IPS DF 4.7 (cell line): ENCODE data around the gene TBX21.

ENCODE experiments used
- DNase-seq: peaks from one replicate; pipeline ENCODE4 v3.0.0-alpha.2; 2013; ENCODE audit warnings: low spot score; ENCODE audit errors: extremely low read depth

Gene TBX21

DNA sequence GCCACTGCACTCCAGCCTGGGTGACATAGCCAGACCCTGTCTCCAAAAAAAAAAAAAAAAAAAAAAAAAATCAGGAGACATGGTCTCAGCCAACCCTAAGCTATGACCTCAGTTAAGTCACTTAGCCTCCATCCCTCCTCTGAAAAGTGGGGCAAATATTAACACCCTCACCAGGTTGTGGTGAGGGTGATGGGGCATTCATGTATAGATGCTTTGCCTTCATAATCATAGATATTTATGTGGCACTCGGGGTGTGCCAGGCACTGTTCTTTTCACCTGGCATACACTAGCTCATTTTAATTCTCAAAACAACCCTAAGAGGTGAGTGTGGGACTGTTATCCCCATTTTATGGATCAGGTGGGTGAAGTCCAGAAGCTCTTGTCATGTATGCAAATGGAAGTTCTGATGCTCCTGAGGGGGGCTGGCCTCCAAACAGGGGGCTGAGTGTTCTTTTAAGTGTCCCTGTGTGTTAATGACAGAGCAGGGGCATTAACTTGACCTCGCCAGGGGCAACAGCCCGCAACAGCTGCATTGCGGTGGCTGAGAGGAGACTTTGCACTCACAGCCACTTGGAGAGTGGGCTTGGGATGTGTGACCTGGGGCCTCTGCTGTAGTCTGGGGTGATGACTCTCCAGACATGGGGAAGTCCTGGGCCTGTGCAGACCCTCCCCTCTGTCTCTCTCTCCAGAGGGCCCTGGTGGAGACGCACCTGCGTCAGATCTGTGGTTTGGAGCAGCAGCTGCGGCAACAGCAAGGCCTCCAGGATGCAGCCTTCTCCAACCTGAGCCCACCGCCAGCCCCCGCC, 34.9 kb upstream of the TBX21 start:
- no peak for DNase-seq

DNA sequence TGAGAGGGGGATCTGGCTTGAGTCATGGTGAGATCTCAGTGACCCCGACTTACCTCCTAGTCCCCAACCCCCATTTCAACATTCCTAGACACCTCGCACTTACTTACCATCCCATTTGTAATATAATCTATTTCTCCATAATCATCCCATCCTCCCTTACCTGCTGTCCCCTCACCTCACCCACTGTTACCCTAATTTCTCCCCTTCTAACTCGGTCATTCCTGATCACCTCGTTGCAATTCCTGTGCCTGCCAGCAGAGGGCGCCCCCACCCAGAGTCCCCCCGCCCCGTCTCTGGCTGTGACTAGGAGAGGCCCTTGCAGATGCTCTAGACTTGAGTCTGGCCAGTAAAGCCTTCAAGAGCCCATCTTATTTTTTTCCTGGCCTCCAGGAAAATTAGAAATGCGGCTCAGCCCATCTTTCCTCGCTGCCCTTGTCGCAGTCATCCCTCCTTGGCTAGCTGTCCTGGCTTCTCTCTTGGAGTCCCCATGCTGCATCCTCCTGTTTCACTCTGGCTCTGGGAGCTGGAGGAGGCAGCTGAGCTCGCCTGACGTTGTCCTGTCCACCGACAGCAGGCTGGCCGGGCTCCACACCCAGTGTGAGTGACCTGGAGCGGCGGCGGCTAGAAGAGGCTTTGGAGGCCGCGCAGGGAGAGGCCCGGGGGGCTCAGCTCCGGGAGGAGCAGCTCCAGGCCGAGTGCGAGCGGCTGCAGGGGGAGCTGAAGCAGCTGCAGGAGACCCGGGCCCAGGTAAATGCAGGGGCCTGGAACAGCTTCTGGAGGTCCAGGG, 34.1 kb upstream of the TBX21 start:
- DNase-seq, result no peak

DNA sequence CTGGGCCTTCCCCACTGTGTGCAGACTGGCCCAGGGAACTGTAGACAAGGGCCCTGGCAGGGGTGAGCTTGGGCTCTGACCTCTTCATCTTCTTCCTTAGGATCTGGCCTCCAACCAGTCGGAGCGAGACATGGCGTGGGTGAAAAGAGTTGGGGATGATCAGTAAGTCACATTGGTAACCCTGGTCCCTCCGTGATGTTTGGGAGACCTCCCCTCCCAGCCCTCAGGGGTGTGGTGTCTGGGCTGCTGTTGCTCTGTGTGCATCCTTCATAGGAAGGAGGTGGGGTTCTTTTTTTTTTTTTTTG, 33.5 kb upstream of the TBX21 start:
- no peak for DNase-seq

DNA sequence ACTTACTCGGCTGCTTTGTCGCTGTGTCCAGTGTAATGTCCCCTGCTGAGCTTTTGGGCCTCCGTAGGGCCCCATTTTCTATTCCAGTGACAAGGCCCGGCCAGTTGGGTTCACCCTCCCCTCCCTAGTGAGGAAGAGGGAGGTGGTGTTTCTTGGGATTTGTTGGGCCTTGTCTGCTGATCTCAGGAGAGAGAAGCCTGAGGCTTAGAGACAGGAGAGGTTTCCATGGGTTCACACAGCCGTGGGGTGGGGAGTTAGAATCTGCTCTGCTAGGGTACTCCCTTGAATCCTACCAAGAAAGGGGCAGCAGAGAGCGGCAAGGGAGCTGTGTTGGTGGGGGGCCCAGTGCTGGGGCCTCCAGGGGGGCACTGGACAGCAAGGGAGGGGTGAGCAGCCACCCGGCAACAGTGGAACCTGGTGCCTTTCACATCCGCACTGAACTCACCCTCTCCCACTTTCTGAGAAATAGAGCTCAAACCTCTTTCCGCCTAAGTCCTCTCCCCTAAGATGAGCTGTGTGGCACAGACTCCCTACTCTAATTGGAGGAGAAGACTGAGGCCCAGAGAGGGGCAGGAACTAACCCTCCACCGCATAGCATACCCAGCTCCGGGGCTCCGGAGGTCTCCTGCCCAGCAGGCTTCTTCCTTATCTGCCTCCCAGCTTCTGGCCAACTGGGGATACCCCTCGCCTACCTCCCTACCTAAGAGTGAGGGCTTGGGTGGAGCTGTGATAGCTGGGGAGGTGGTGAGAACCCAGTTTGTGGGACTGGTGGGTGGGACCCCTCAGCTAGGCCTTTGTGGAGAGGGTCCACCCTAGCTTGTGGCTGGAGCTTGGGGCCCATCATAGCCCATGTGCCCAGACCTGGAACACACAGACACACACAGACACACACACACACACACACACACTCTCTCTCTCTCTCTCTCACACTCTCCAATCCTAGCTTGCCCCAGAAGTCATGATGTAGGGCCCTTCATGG, 32.3 kb upstream of the TBX21 start:
- no peak for DNase-seq

DNA sequence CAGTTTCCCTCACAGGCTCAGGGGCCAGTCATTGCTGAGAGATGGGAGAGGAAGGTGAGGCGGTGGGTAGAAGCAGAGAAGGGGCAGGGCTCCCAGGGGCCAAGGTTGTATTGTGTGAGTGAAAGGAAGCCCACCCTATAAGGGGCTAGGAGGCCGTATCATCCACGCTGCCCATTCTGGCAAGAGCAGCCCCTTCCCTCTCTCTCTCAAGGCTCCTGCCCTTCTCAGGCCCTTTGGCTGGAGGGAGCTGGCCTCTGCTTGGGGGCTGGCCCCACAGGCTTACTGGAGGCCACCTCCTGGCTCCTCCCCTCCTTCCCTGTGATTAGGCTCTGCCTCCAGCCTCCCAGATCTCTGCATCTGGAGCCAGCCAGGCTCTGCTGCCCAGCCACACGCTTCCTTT, 31.4 kb upstream of the TBX21 start:
- no peak for DNase-seq

DNA sequence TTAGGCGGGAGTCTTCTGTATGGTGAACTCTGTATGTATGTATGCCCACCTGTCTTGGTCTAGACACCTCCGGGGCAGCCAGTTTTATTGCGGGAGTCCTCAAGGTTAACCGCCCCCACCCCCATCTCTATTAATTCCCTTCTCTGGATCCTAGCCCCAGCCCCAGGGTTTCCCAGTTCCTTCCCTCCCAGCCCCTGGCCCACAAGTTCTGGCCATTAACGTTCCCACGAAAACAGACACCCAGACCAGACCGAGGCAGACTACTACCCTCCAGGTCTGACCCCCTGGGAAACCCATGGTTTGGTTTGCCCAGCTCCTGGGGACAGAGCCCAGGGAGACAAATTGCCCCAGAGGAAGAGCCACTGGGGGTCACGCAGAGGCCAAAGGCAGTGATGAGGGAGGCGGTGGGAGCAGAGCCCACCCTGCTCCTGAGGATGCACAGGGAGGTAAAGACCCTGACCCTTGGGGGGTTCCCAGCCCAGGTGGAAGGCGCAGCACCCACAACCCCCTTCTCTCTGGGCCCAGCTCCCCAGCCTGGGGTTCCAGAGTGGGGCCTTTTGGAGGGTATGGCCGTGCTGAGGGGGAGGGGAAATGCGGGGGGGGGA, 30.5 kb upstream of the TBX21 start:
- DNase-seq, result no peak

DNA sequence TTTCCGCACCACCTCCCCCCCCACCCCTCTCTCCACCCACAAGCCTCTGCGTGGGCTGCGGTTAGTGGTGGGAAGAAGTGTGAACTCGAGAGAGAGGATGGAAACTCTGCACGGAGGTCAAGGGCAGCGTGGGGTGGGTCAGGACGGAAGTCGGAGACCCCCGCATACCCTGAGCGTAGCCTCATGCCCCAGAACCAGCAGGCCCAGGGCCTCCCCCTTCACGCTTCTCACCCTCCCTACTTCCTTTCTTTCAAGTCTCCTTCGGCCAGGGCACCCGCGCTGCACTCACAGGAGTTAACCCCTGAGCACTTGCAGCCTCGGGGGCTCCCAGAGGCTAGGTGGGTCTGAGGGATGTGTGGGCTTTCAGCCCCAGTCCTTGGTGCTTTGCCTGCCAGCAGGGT, 29.8 kb upstream of the TBX21 start:
- no peak for DNase-seq

DNA sequence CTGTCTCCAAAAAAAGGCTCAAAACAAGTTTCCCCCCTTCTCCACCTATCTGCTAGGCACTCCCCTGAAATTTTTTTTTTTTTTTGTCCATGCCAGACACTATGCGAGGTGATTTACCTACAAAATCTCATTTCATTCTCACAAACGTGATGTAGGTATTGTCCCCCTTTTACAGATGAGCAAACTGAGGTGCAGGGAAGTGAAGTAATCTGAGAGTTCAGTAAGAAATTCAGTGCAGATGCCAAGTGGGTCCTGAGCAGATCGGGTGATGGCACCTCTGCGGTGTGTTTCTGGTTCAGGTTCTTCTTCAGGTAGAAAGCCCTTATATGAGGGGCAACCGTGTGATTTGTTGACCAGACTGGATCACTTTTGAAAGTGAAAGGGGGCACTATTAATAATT, 29.4 kb upstream of the TBX21 start:
- DNase-seq, result no peak

DNA sequence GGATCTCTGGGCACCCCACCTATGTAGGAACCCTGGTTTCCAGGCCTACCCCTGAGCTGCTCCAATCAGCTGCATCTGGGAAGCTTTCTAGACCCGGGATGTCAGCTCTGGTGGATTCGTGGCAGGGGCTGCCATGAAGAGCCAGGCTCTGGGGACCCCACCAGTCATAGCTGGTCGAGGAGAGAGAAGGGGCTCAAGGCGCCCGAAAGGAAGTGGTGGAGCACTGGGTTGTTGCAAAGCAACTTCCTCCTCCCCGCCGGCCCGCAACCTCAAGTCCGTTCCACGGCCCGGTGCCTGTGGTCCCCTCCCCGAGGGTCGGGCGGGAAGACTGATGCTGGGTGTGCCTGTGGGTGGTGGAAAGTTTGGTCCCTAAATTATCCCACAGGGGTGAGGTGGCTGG, 28.9 kb upstream of the TBX21 start:
- no peak for DNase-seq

DNA sequence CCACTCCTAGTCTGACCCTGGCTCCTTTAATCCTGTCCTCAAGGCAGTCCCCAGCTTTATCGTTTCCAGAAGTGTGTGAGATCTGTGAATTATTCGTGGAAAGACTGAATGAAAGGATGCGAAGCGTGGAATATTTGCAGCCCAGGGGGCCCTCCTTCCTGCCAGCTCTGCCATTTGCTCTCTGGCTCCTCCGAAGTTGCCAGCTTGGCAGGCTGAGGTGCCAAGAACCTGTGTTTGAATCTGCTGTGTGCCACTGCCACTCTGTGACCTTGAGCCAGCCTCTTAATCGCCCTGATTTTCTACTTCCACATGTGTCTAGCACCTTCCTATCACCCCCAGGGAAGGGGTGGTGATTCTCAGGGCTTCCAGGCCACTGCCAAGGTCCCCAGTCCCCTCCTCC, 28.3 kb upstream of the TBX21 start:
- no peak for DNase-seq

DNA sequence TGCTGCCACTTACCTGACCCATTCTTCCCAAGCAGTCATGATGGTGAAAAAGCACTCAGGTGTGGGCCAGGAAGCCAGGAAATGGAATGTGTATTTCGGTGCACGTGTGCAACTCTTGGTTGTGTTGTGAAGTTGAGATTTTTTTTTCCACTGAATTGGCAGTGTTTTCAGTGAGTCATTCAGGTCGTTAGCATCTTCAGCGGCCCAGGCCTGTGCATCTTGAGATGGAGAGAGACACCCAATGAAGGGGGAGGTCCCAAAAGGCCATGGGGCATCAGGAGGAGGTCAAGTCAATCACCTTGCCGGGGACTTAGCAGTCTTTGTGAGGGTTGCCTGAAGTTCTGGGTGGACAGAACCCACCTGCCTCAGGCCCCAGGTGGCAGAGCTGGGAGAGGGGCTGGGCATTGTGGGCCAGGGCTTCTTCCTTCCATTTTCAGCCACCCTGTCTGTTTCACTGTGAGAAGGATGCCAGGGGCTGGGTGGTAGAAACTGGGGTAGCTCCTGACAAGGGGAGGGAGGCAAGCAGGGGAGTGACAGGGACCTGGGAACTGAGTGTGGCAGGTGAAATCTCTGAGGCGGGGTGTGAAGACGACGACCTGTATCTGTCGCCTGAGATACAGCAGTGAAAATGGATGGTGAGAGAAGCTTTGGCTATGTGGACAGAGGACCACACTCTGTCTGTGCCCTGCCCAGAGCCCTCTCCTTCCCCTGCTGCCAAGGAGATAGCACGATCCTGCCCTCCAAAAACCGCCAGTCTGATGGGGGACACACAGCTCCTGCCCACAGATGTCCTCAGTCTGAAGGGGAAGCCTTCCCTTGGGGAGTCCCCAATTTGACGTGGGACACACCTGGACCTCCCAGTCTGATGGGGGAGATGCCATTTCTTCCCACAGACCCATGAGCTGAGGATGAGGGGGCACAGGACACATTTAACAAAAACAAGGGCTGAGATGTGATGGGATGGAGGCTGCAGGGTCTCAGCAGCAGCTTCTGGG, 27.2 kb upstream of the TBX21 start:
- DNase-seq, result no peak

DNA sequence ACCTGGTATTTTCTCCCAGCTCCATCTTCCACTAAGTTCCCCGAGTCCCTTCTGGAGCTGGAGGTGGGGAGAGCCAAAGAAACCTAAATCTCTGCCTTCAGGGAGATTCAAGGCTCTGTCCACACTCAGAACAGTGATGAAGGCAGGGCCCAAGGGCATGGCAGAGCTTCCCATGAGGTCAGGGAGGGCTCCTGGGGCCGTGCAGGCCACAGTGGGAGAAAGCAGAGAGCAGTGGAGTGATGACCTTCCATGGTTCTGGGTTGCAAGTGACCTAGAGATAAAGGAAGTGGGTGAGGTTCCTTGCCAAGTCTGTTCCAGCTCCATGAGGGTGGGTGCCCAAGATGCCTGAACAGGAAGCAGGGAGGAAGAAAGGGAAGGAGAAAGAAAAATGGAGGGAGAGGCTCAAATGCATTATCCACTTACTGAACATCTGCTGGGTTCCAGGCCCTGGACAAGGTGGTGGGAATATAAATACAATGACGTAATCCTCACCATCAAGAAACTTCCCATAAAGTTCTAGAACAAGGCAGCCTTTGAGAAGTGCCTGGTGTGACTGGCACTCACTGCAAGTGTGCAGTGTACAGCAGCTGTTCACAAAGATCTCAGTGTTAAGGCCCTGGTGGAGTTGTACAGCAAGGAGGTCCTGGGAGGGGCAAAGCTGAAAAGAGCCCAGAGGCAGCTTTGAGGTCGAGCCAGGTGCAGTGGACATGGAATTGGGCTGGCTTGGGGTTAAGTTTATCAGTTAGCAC, 25.8 kb upstream of the TBX21 start:
- no peak for DNase-seq

DNA sequence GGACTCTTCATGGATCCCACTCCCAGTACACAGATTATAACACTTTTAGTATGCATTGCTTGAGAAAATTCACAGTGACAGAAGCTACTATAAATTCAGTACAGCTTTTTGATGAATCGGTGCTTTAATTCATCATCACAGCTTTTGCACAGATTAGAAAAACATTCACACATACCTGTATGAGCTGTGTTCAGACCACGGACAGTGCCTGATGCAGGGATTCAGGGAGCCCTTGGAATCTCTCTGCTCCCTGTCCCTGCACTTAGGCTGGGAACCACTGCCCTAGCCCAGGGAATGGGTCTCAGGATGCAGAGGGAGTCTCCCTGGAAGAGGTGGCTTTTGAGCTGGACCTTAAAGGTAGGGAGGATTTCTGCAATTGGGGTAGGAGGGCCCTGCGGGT, 25.2 kb upstream of the TBX21 start:
- DNase-seq, result no peak

DNA sequence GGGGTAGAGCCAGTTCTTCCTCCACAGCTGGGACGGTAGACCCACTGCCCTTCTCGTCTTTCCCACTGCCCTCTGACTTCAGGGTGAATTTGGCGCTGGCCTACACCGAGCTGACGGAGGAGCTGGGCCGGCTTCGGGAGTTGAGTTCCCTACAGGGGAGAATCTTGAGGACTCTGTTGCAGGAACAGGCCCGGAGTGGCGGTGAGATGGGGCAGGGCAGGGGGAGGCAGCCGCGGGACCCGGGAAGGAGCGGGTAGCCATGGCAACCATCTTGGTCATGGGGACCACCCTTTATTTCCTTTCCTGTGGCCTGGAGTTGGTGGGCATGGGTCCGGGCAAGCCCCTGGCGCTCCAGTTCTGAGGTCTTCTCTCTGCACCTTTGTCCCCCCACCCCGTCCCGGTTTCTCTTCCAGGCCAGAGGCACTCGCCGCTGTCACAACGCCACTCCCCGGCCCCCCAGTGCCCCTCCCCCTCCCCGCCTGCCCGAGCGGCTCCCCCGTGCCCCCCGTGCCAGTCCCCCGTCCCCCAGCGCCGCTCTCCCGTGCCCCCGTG, 24.6 kb upstream of the TBX21 start:
- no peak for DNase-seq

DNA sequence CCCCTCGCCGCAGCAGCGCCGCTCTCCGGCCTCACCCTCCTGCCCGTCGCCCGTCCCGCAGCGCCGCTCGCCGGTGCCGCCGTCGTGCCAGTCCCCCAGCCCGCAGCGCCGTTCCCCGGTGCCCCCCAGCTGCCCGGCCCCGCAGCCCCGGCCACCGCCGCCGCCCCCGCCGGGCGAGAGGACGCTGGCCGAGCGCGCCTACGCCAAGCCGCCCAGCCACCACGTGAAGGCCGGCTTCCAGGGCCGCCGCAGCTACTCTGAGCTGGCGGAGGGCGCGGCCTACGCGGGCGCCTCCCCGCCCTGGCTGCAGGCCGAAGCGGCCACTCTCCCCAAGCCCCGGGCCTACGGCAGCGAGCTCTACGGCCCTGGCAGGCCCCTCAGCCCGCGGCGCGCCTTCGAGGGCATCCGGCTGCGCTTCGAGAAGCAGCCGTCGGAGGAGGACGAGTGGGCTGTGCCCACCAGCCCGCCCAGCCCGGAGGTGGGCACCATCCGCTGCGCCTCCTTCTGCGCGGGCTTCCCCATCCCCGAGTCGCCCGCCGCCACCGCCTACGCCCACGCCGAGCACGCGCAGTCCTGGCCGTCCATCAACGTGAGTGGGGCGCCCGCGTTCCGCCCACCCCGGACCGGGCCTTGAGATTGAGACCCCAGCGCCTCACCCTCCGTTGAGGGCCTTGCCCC, 24.0 kb upstream of the TBX21 start:
- DNase-seq, result no peak

DNA sequence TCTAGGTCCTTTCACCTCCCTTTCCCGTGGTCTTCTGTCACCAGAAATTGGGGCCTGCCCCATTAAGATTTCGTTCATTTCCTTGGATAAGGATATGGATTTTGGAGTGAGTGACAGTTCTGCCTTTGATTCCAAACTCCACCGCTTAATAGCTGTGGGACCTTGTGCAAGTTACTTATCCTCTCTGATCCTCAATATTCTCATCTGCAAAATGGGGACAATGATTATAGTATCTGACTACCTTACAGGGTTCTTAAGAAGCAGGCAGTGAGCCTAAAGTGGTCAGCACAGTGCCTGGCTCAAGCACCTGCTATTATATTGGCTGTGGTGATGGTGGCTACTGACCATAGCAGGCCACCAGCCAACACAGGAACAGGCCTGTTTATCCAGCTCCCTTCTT, 23.4 kb upstream of the TBX21 start:
- DNase-seq, result no peak

DNA sequence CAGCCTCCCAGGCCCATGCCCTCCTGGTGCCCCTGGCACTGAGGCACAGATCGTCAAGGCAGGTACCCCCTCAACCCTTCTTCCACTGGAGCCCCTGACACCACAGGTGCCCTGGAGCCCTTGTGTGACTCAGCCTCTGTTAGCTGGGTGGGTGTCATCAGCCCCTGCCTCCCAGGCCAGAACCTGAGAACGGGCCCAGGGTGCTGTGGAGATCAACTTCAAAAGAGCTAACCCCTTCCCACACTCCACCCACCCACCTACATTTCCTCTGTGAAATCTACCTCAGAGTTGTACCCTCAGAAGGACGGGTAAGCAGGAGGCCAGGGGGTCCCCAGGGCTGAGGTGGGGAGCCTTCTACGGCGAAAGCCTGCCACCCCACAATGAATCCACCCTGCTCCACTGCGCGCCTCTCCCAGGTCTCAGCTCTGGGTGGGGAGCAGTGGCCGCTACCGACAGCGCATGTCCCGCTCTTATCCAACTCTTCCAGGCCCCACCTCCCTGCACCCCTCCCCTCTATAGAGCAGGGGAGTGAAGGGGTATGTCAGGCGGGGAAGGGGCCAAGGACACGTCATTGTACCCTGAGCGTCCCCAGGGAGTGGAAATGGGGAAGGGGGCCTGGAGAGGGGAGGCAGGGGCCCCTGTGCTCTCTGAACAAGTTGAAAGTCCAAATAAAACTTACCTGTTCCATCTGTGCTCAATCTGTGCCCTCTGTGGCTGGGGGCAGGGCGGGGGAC, 21.5 kb upstream of the TBX21 start:
- DNase-seq, result no peak
